Measurements from ENCODE around the gene SEMA4A. TPM values are rescaled to one million over a fixed set of nuclear protein-coding genes. Genes with fewer than 3 reads are reported as not detected.

SEMA4A gene
- total RNA-seq, 2 experiments from 2014 or later = 77.8 to 196 TPM

DNA sequence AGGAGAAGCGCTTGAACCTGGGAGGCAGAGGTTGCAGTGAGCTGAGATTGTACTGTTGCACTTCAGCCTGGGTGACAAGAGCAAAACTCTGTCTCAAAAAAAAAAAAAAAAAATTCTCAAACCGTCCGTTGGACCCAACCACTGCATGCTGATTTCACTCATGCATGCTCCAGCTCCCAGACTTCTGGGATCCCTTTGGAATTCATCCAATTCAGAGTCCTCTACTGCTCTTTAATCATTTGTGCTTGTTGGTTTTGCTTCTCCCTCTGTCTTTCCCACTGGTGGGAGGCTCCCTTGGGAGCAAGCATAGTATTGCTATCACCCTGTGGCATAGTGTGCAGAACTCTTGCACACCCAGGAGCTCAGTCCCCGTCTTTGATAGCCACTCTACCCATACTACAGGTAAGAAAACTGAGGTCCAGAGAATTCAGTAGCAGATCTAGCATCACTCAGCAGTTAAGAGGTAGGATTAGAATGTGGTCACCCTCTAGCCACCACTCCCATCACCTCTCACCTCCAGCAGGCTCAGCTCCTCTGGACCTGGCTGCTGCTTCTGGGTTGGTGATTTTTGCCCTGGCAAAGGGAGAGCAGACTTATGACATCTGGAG, 41.9 kb upstream of the SEMA4A start:
- CTCF ChIA-PET (ENCODE audit: unreplicated experiment) = no interaction called here
- POLR2A ChIA-PET = no interaction called here
- Histone ChIP-seq H3K4me1 (ENCODE audit: insufficient read depth, low read length, poor library complexity, severe bottlenecking) (peaks cover 5% of the 10 kb centered on the region), H3K4me3 (ENCODE audit: low read depth, low read length, poor library complexity, severe bottlenecking) (no peak overlapping the region), H3K9me2 (ENCODE audit: insufficient read depth, low read length) (no peaks in the 10 kb centered on the region), H3K36me3 (ENCODE audit: insufficient read depth, low read length) (no peaks in the 10 kb centered on the region), H3K4me2 (ENCODE audit: low read length) (no peak overlapping the region), H2AFZ (ENCODE audit: low read length) (no peak overlapping the region), H3K79me2 (ENCODE audit: insufficient read depth, low read depth, low read length) (no peaks in the 10 kb centered on the region), H3K9me3 (ENCODE audit: low read length) (no peaks in the 10 kb centered on the region), H3K27ac (ENCODE audit: low read depth, low read length, poor library complexity, severe bottlenecking) (no peak overlapping the region), H4K20me1 (ENCODE audit: insufficient read depth, low read length) (no peaks in the 10 kb centered on the region)
- BruUV-seq (replicated peaks) = no TSS peak
- intact Hi-C loops (cut with micrococcal nuclease; ENCODE audit: unreplicated experiment) = no loop called here
- no peak for TF ChIP-seq EZH2phosphoT487 (IDR thresholded peaks at IDR 0.05; ENCODE audit: borderline replicate concordance, low read depth, low read length)
- TF ChIP-seq, protein P1, sequence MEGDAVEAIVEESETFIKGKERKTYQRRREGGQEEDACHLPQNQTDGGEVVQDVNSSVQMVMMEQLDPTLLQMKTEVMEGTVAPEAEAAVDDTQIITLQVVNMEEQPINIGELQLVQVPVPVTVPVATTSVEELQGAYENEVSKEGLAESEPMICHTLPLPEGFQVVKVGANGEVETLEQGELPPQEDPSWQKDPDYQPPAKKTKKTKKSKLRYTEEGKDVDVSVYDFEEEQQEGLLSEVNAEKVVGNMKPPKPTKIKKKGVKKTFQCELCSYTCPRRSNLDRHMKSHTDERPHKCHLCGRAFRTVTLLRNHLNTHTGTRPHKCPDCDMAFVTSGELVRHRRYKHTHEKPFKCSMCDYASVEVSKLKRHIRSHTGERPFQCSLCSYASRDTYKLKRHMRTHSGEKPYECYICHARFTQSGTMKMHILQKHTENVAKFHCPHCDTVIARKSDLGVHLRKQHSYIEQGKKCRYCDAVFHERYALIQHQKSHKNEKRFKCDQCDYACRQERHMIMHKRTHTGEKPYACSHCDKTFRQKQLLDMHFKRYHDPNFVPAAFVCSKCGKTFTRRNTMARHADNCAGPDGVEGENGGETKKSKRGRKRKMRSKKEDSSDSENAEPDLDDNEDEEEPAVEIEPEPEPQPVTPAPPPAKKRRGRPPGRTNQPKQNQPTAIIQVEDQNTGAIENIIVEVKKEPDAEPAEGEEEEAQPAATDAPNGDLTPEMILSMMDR (conservative IDR thresholded peaks at IDR 0.05; ENCODE audit: low read length) = no peak
- DNase-seq (ENCODE audit: low spot score) = no peak

DNA sequence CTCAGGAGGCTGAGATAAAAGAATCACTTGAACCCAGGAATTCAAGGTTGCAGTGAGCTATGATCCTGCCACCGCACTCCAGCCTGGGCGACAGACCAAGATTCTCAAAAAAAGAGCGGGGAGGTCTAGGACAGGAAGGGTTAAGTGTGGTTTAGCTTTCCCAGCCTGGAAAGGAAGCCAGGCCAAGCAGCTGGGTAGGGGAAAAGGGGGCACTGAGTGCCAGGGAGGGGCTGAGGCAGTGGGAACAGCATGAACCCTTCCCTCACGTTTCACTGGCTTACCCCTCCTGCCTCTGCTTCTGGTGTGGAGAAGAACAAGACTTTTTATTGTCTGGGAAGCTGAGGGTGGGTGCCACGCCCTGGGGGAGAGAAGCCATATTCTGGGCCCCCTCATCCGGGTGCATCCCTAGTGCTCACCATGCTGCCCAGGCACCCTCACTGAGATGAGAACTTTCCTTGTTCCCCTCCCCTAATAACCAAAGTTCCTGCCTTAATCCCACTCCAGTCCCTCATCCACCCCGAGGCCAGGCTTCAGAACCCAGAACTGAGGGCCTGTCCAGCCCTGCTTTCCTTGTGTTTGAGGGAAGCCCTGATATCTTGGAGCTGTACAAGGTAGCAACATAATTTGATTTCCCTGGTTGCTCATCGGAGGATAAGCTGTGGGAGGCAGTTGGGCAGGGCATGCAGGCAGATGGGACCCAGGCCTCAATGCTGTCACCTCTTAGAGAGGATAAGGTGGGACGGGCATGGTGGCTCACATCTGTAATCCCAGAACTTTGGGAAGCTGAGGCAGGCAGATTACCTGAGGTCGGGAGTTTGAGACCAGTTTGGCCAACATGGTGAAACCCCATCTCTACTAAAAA, 40.9 kb upstream of the SEMA4A start:
- Histone ChIP-seq H2AFZ (ENCODE audit: low read length) (no peak overlapping the region), H4K20me1 (ENCODE audit: insufficient read depth, low read length) (no peaks in the 10 kb centered on the region), H3K4me3 (ENCODE audit: low read depth, low read length, poor library complexity, severe bottlenecking) (no peak overlapping the region), H3K36me3 (ENCODE audit: insufficient read depth, low read length) (no peaks in the 10 kb centered on the region), H3K9me3 (ENCODE audit: low read length) (no peaks in the 10 kb centered on the region), H3K79me2 (ENCODE audit: insufficient read depth, low read depth, low read length) (no peaks in the 10 kb centered on the region), H3K4me1 (ENCODE audit: insufficient read depth, low read length, poor library complexity, severe bottlenecking) (no peaks in the 10 kb centered on the region), H3K9me2 (ENCODE audit: insufficient read depth, low read length) (no peaks in the 10 kb centered on the region), H3K27ac (ENCODE audit: low read depth, low read length, poor library complexity, severe bottlenecking) (no peak overlapping the region), H3K4me2 (ENCODE audit: low read length) (no peak overlapping the region)
- DNase-seq (ENCODE audit: low spot score) = no peak
- no TSS peak for BruUV-seq (replicated peaks)
- intact Hi-C loops (cut with micrococcal nuclease; ENCODE audit: unreplicated experiment) = no loop called here
- ChIA-PET CTCF (ENCODE audit: unreplicated experiment) (no interaction called here), POLR2A (no interaction called here)
- TF ChIP-seq EZH2phosphoT487 (IDR thresholded peaks at IDR 0.05; ENCODE audit: borderline replicate concordance, low read depth, low read length) = no peak
- TF ChIP-seq, protein P1 (conservative IDR thresholded peaks at IDR 0.05; ENCODE audit: low read length) = no peak
